IMR-90 (cell line): Measurements from ENCODE around the gene RPL19. TPM values are rescaled to one million over a fixed set of nuclear protein-coding genes. Genes with fewer than 3 reads are reported as not detected.

Experiments
- ATAC-seq: fragments of 200-7000 bp; cut with Tn5 transposase; 2 replicates; pipeline ENCODE4 v1.9.1; 2020; ENCODE audit warnings: low read depth, mild to moderate bottlenecking, moderate library complexity
- BruUV-seq: library from RNA; stranded (reverse); fragments of 400-500 nt; replicated peaks from 2 replicates; lab custom pipeline; 2021; lab: Mats Ljungman, UMichigan
- CTCF ChIA-PET: fragments of 300-600 bp; formaldehyde crosslinking; extraction: SDS; loops from one replicate; lab custom pipeline; 2021; ENCODE audit warnings: antibody characterized with exemption; lab: Yijun Ruan, JAX
- POLR2A ChIA-PET: fragments of 300-600 bp; sonication (Branson Sonifier 250); formaldehyde crosslinking; loops from one replicate; lab custom pipeline; 2022; ENCODE audit warnings: antibody characterized with exemption; ENCODE audit not compliant: unreplicated experiment; lab: Charles Lee
- DNase-seq: peaks from one replicate; pipeline ENCODE4 v3.0.0; 2013
- H2AFZ ChIP-seq: replicated peaks from 2 replicates; pipeline ENCODE3; 2013; ENCODE audit warnings: low read length, mild to moderate bottlenecking; ENCODE audit not compliant: poor library complexity
- H2AK5ac ChIP-seq: 2 replicates; pipeline ENCODE4 v1.6.1; 2013; ENCODE audit warnings: low read depth, low read length, inconsistent platforms
- H2AK9ac ChIP-seq: replicated peaks from 2 replicates; pipeline ENCODE3; 2013; ENCODE audit warnings: mild to moderate bottlenecking, low read depth, low read length, moderate library complexity; ENCODE audit not compliant: poor library complexity
- H2BK120ac ChIP-seq: 2 replicates; pipeline ENCODE4 v1.6.1; 2013; ENCODE audit warnings: low read depth, low read length, inconsistent platforms
- H2BK15ac ChIP-seq: 3 replicates; pipeline ENCODE4 v1.6.1; 2013; ENCODE audit warnings: low read depth, low read length, inconsistent platforms
- H2BK20ac ChIP-seq: 2 replicates; pipeline ENCODE4 v1.6.1; 2013; ENCODE audit warnings: low read depth, mild to moderate bottlenecking, inconsistent platforms, low read length, moderate library complexity
- H2BK5ac ChIP-seq: 2 replicates; pipeline ENCODE4 v1.6.1; 2013; ENCODE audit warnings: mild to moderate bottlenecking, low read depth, low read length, inconsistent platforms; ENCODE audit not compliant: poor library complexity, severe bottlenecking
- H3K14ac ChIP-seq: replicated peaks from 2 replicates; pipeline ENCODE4 v1.6.1; 2013; ENCODE audit warnings: low read depth, low read length, inconsistent platforms
- H3K18ac ChIP-seq: 2 replicates; pipeline ENCODE4 v1.6.1; 2013; ENCODE audit warnings: low read depth, low read length, control low read depth
- H3K23ac ChIP-seq: 2 replicates; pipeline ENCODE4 v1.6.1; 2013; ENCODE audit warnings: low read depth, low read length, inconsistent platforms
- H3K27ac ChIP-seq: 2 replicates; pipeline ENCODE4 v1.5.1; 2013; ENCODE audit warnings: mild to moderate bottlenecking, control low read depth, low read length; ENCODE audit not compliant: insufficient read depth
- H3K27me3 ChIP-seq: 2 replicates; pipeline ENCODE4 v1.6.1; 2013; ENCODE audit warnings: low read length; ENCODE audit not compliant: control insufficient read depth, insufficient read depth
- H3K36me3 ChIP-seq: 2 replicates; pipeline ENCODE4 v1.6.1; 2013; ENCODE audit warnings: low read length, mixed read lengths; ENCODE audit not compliant: control insufficient read depth, insufficient read depth
- H3K4ac ChIP-seq: 2 replicates; pipeline ENCODE4 v1.6.1; 2013; ENCODE audit warnings: low read depth, low read length, inconsistent platforms
- H3K4me1 ChIP-seq: 2 replicates; pipeline ENCODE4 v1.6.1; 2013; ENCODE audit warnings: low read length, mixed read lengths; ENCODE audit not compliant: control insufficient read depth, insufficient read depth
- H3K4me2 ChIP-seq: 2 replicates; pipeline ENCODE4 v1.6.1; 2013; ENCODE audit warnings: low read depth, mild to moderate bottlenecking, control low read depth, low read length, moderate library complexity
- H3K4me3 ChIP-seq: 2 replicates; pipeline ENCODE4 v1.5.1; 2013; ENCODE audit warnings: low read depth, mild to moderate bottlenecking, control low read depth, low read length, moderate library complexity; ENCODE audit not compliant: insufficient read depth
- H3K56ac ChIP-seq: 2 replicates; pipeline ENCODE4 v1.6.1; 2013; ENCODE audit warnings: low read length, inconsistent platforms; ENCODE audit not compliant: insufficient read depth; ENCODE audit errors: extremely low read depth
- H3K79me1 ChIP-seq, 2 experiments: 2 replicates each; pipeline ENCODE4 v1.6.1; 2013; ENCODE audit warnings: low read length in 2 of 2, inconsistent platforms in 1 of 2, low read depth in 1 of 2
- H3K9ac ChIP-seq: 2 replicates; pipeline ENCODE4 v1.6.1; 2013; ENCODE audit warnings: low read depth, low read length, control low read depth
- H3K9me1 ChIP-seq: 2 replicates; pipeline ENCODE4 v1.6.1; 2013; ENCODE audit warnings: low read length, inconsistent platforms; ENCODE audit not compliant: insufficient read depth
- H3K9me3 ChIP-seq: 2 replicates; pipeline ENCODE4 v1.6.1; 2013; ENCODE audit warnings: low read length; ENCODE audit not compliant: control insufficient read depth, insufficient read depth
- H4K20me1 ChIP-seq: 2 replicates; pipeline ENCODE4 v1.6.1; 2013; ENCODE audit warnings: low read length, inconsistent platforms; ENCODE audit not compliant: insufficient read depth
- H4K5ac ChIP-seq: 2 replicates; pipeline ENCODE4 v1.6.1; 2013; ENCODE audit warnings: mild to moderate bottlenecking, low read depth, low read length, control low read depth
- H4K8ac ChIP-seq, 2 experiments: 2 replicates each; pipeline ENCODE4 v1.6.1; 2013; ENCODE audit warnings: low read depth in 2 of 2, low read length in 2 of 2, control low read depth in 1 of 2, inconsistent platforms in 1 of 2
- H4K91ac ChIP-seq: 2 replicates; pipeline ENCODE4 v1.6.1; 2013; ENCODE audit warnings: low read depth, low read length, inconsistent platforms; ENCODE audit not compliant: insufficient read depth
- BHLHE40 ChIP-seq: fragments of 150-350 bp; IDR thresholded peaks from 2 replicates; pipeline ENCODE4 v1.6.1; 2016; ENCODE audit warnings: mild to moderate bottlenecking, low read depth, low read length
- CHD1 ChIP-seq: IDR thresholded peaks from 2 replicates; pipeline ENCODE4 v1.6.1; 2012; ENCODE audit warnings: low read depth, low read length, improper control_type of control experiment
- FOS ChIP-seq: fragments of 150-350 bp; IDR thresholded peaks from 2 replicates; pipeline ENCODE4 v1.6.1; 2016; ENCODE audit warnings: low read depth, low read length
- MAFK ChIP-seq: IDR thresholded peaks from 2 replicates; pipeline ENCODE4 v1.6.1; 2012; ENCODE audit warnings: low read depth, low read length, improper control_type of control experiment
- MXI1 ChIP-seq: IDR thresholded peaks from 2 replicates; pipeline ENCODE4 v1.6.1; 2012; ENCODE audit warnings: low read depth, mild to moderate bottlenecking, low read length, moderate library complexity, borderline replicate concordance
- RCOR1 ChIP-seq: IDR thresholded peaks from 2 replicates; pipeline ENCODE4 v1.6.1; 2012; ENCODE audit warnings: mild to moderate bottlenecking, low read length, improper control_type of control experiment; ENCODE audit not compliant: insufficient replicate concordance
- WGBS, 2 experiments: methylation state at CpG; one replicate each; pipeline versions ENCODE4 v1.1.5 to v1.1.7; 2013; ENCODE audit warnings: missing lambda C conversion rate in 2 of 2; ENCODE audit not compliant: insufficient read length in 1 of 2; ENCODE audit errors: extremely low coverage in 2 of 2; 5-methylcytosine and 5-hydroxymethylcytosine counted together
- dilution Hi-C: fragments of 300-500 bp; cut with HindIII; formaldehyde crosslinking; loops from one replicate; pipeline ENCODE4 v1.14.3; 2018; ENCODE audit warnings: low sequenced_read_pairs; ENCODE audit not compliant: unreplicated experiment
- in situ Hi-C: fragments of 300-500 bp; cut with MboI; formaldehyde crosslinking; loops from 3 replicates; pipeline ENCODE4 v1.14.3; 2019; ENCODE audit warnings: low sequenced_read_pairs, inconsistent platforms, mixed read lengths
- intact Hi-C: fragments of 100-400 bp; cut with micrococcal nuclease; formaldehyde crosslinking; loops from 2 replicates; pipeline ENCODE4 v1.10.0; 2022
- polyA plus RNA-seq, 3 experiments: library from polyadenylated mRNA; depleted of rRNA; stranded (reverse); fragments of >200 nt; gene quantifications; 2 replicates each; pipeline ENCODE4 v1.2.3, GENCODE V29; 2012; ENCODE audit warnings: low replicate concordance in 1 of 3
- total RNA-seq: library from RNA; depleted of rRNA; stranded (reverse); fragments of >200 nt; gene quantifications from 2 replicates; pipeline ENCODE4 v1.2.3, GENCODE V29; 2012
- TF ChIP-seq, protein P1 (sequence below): conservative IDR thresholded peaks from 2 replicates; pipeline ENCODE4 v1.5.1; 2012; ENCODE audit warnings: mild to moderate bottlenecking, low read depth, low read length, improper control_type of control experiment
- TF ChIP-seq, protein P2 (sequence below): fragments of 150-350 bp; IDR thresholded peaks from 2 replicates; pipeline ENCODE4 v1.6.1; 2016; ENCODE audit warnings: low read depth, mild to moderate bottlenecking, low read length, moderate library complexity, borderline replicate concordance

Gene RPL19
- total and polyA plus RNA-seq, 2 of the 4 experiments (the other 2 are of a cell fraction) = 2,101 to 2,466 TPM

DNA sequence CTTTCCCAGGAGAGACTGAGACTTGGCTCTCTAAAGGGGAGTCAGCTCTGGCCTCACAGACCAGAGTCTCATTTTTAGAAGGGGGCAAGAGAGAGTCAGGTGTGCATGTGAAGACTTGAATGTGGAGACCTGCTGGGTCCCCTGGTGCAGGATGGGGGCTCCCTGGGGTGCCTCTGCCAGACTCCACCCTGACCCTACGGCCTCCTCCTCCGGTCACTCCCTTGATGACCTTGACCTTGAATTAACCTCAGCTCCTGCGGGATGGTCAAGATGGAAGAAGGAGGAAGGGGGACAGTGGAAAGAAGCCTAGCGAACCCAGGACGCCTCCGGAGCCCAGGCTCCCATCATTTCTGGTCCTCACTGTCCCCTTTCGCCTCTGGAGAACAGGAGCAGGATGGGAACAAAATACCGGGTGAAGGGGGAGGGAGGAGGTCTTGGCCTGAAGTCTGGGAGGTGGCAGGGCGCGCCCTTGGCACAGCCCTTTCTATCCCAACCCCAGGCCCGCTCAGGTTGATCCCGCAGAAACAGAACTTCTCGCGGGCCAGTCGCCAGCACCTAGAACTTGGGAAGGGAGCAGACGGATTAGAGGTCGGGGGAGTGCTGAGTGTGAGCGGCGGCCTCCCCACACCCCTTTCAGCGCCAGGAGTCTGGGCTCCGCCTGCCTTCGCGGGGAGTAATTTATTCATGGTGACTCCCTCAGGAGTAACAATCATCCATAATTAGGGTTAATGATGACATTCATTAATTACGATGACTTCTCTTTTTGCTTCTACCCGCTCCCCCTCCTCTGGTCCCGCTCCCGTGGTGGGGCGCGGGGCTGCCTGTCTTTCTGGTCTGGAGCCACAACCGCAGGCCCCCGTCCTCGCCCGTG, 24.1 kb downstream of the RPL19 start:
- H2BK120ac ChIP-seq = no peak overlapping the region
- no peaks in the 10 kb centered on the region for H4K20me1 ChIP-seq
- H3K4ac ChIP-seq = no peak overlapping the region
- no peaks in the 10 kb centered on the region for H3K36me3 ChIP-seq
- dilution Hi-C loops = no loop called here
- no peaks in the 10 kb centered on the region for H3K9me3 ChIP-seq
- H3K23ac ChIP-seq = no peak overlapping the region
- H2AFZ ChIP-seq = peak overlapping the region; percentile 26
- ChIA-PET POLR2A (no interaction called here), CTCF (no interaction called here)
- H3K4me3 ChIP-seq = no peak overlapping the region
- H2AK9ac ChIP-seq = no peak overlapping the region
- in situ Hi-C loops = no loop called here
- peaks cover 61% of the 10 kb centered on the region for H3K27me3 ChIP-seq
- H4K5ac ChIP-seq = no peak overlapping the region
- no peak overlapping the region for H4K8ac ChIP-seq
- no peak for ATAC-seq
- no peak overlapping the region for H3K4me2 ChIP-seq
- WGBS, 2 experiments = 8% methylated on average over 9 of the region's 33 CpGs; no CpG with 5 or more reads in 1 of the 2 experiments
- H2BK15ac ChIP-seq = no peak overlapping the region
- H3K27ac ChIP-seq = no peak overlapping the region
- H3K18ac ChIP-seq = no peak overlapping the region
- no peak overlapping the region for H3K56ac ChIP-seq
- no peak overlapping the region for H4K91ac ChIP-seq
- no peak overlapping the region for H3K9ac ChIP-seq
- peaks cover 4% of the 10 kb centered on the region; the same call in 1 of the 2 replicates for H3K4me1 ChIP-seq
- H2AK5ac ChIP-seq = no peak overlapping the region
- no peak overlapping the region for H2BK5ac ChIP-seq
- no TSS peak for BruUV-seq
- H2BK20ac ChIP-seq = no peak overlapping the region
- no peaks in the 10 kb centered on the region for H3K79me1 ChIP-seq
- no peaks in the 10 kb centered on the region for H3K9me1 ChIP-seq
- intact Hi-C loops = no loop called here
- TF ChIP-seq MAFK (no peak), MXI1 (no peak), RCOR1 (no peak), CHD1 (no peak), FOS (no peak), BHLHE40 (no peak)
- TF ChIP-seq, protein P1, sequence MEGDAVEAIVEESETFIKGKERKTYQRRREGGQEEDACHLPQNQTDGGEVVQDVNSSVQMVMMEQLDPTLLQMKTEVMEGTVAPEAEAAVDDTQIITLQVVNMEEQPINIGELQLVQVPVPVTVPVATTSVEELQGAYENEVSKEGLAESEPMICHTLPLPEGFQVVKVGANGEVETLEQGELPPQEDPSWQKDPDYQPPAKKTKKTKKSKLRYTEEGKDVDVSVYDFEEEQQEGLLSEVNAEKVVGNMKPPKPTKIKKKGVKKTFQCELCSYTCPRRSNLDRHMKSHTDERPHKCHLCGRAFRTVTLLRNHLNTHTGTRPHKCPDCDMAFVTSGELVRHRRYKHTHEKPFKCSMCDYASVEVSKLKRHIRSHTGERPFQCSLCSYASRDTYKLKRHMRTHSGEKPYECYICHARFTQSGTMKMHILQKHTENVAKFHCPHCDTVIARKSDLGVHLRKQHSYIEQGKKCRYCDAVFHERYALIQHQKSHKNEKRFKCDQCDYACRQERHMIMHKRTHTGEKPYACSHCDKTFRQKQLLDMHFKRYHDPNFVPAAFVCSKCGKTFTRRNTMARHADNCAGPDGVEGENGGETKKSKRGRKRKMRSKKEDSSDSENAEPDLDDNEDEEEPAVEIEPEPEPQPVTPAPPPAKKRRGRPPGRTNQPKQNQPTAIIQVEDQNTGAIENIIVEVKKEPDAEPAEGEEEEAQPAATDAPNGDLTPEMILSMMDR = no peak
- TF ChIP-seq, protein P2, sequence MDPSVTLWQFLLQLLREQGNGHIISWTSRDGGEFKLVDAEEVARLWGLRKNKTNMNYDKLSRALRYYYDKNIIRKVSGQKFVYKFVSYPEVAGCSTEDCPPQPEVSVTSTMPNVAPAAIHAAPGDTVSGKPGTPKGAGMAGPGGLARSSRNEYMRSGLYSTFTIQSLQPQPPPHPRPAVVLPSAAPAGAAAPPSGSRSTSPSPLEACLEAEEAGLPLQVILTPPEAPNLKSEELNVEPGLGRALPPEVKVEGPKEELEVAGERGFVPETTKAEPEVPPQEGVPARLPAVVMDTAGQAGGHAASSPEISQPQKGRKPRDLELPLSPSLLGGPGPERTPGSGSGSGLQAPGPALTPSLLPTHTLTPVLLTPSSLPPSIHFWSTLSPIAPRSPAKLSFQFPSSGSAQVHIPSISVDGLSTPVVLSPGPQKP = no peak
- H3K14ac ChIP-seq = no peak overlapping the region
- DNase-seq = no peak
